Parathyroid adenoma (tissue), 2 donors: ENCODE data around the gene CAMTA1.

Experiments used
- H2AFZ ChIP-seq: fragments of 300-600 bp; sonication (generic); one replicate; pipeline ENCODE4 v1.7.0; 2017; ENCODE audit warnings: antibody characterized with exemption, mild to moderate bottlenecking
- H3K27ac ChIP-seq: fragments of 300-600 bp; sonication (generic); one replicate; pipeline ENCODE4 v1.7.0; 2017
- H3K27me3 ChIP-seq: fragments of 300-600 bp; sonication (generic); one replicate; pipeline ENCODE4 v1.7.0; 2017; ENCODE audit warnings: low read length; ENCODE audit not compliant: control insufficient read depth, insufficient read depth
- H3K36me3 ChIP-seq: fragments of 300-600 bp; sonication (generic); one replicate; pipeline ENCODE4 v1.7.0; 2017; ENCODE audit warnings: low read length; ENCODE audit not compliant: control insufficient read depth, insufficient read depth
- H3K4me1 ChIP-seq: fragments of 300-600 bp; sonication (generic); one replicate; pipeline ENCODE4 v1.7.0; 2017; ENCODE audit warnings: control low read depth
- H3K4me2 ChIP-seq: fragments of 300-600 bp; sonication (generic); one replicate; pipeline ENCODE4 v1.7.0; 2017; ENCODE audit warnings: low read length
- H3K4me3 ChIP-seq: fragments of 300-600 bp; sonication (generic); one replicate; pipeline ENCODE4 v1.7.0; 2017; ENCODE audit warnings: low read depth, low read length
- H3K79me2 ChIP-seq: fragments of 300-600 bp; sonication (generic); one replicate; pipeline ENCODE4 v1.7.0; 2017; ENCODE audit warnings: control low read depth
- H3K9ac ChIP-seq: fragments of 300-600 bp; sonication (generic); one replicate; pipeline ENCODE4 v1.7.0; 2017; ENCODE audit warnings: mild to moderate bottlenecking
- H3K9me3 ChIP-seq: fragments of 300-600 bp; sonication (generic); one replicate; pipeline ENCODE4 v1.7.0; 2017; ENCODE audit warnings: low read length; ENCODE audit not compliant: control insufficient read depth
- TF ChIP-seq, protein P1 (sequence below): fragments of 300-600 bp; sonication (generic); IDR thresholded peaks from one replicate; pipeline ENCODE4 v1.7.0; 2017; ENCODE audit warnings: antibody characterized with exemption, mild to moderate bottlenecking
- donor health status: primary hyperparathyroidism.

The CAMTA1 gene

DNA sequence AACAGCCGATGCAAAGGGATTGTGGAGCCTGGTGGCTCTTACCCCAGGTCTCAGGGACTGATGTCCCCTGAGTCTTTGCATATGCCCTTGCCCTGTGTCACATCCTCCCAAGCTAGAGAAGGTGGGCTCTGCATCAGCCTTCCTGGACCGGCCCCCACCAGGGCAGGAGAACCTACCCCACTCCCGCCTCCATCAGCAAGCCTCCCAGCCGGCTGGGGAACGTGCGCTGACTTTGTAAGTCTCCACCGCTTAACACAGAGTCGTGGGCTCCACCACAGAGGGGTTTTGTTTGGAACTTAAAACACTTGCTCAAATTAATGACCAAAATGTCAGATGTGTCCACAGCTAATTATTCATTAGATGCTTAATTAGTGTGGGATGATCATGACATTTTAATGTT is 730.6 kb downstream of the CAMTA1 start:
- Histone ChIP-seq H2AFZ (no peak overlapping the region), H3K9ac (no peak overlapping the region), H3K79me2 (no peaks in the 10 kb centered on the region), H3K27me3 (no peaks in the 10 kb centered on the region), H3K9me3 (no peaks in the 10 kb centered on the region), H3K27ac (no peak overlapping the region), H3K4me3 (no peak overlapping the region), H3K4me1 (no peaks in the 10 kb centered on the region), H3K36me3 (no peaks in the 10 kb centered on the region), H3K4me2 (no peak overlapping the region)
- TF ChIP-seq, protein P1, sequence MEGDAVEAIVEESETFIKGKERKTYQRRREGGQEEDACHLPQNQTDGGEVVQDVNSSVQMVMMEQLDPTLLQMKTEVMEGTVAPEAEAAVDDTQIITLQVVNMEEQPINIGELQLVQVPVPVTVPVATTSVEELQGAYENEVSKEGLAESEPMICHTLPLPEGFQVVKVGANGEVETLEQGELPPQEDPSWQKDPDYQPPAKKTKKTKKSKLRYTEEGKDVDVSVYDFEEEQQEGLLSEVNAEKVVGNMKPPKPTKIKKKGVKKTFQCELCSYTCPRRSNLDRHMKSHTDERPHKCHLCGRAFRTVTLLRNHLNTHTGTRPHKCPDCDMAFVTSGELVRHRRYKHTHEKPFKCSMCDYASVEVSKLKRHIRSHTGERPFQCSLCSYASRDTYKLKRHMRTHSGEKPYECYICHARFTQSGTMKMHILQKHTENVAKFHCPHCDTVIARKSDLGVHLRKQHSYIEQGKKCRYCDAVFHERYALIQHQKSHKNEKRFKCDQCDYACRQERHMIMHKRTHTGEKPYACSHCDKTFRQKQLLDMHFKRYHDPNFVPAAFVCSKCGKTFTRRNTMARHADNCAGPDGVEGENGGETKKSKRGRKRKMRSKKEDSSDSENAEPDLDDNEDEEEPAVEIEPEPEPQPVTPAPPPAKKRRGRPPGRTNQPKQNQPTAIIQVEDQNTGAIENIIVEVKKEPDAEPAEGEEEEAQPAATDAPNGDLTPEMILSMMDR, result no peak

DNA sequence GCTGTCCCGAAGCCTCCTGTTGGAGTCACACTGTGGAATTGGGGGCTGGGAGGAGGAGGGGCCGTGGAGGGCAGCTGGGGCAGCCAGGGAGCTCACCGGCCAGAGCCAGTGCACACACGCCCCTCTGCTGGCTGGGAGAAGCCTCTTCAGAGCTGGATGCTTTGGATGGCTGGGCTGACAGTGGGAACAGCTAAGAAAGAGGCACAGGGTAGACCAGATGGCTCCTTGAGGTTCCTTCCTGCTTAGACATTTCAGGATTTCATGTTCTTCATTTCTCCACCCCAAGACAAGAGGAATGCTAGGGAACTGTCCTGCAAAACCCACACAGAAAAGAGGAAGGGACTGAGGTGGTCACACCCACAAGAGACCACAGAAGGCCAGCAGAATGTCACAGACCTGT is 731.1 kb downstream of the CAMTA1 start:
- Histone ChIP-seq H3K36me3 (no peaks in the 10 kb centered on the region), H3K27ac (no peak overlapping the region), H3K4me1 (no peaks in the 10 kb centered on the region), H3K79me2 (no peaks in the 10 kb centered on the region), H3K9ac (no peak overlapping the region), H2AFZ (no peak overlapping the region), H3K27me3 (no peaks in the 10 kb centered on the region), H3K4me2 (no peak overlapping the region), H3K9me3 (no peaks in the 10 kb centered on the region), H3K4me3 (no peak overlapping the region)
- TF ChIP-seq, protein P1, result no peak

DNA sequence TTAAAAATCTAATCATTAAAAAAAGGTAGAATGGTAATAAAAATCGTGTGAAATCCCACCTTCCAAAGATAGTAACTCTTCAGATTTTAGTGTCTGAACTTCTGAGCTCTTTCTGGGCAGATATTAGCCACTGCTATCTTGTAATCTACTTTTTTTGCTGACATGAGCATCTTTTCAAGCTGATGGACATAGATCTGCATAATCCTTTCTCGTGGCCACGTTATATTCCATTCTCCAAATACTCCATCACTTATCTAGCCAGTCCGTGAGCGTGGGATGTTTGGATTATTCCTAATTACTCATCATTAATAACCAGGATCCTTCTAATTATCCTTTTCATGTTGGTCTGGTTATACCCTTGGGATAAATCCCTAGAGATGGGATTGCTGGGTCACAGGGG is 731.7 kb downstream of the CAMTA1 start:
- H2AFZ ChIP-seq, result no peak overlapping the region
- H3K4me2 ChIP-seq, result no peak overlapping the region
- no peaks in the 10 kb centered on the region for H3K36me3 ChIP-seq
- no peaks in the 10 kb centered on the region for H3K27me3 ChIP-seq
- H3K4me3 ChIP-seq, result no peak overlapping the region
- no peaks in the 10 kb centered on the region for H3K9me3 ChIP-seq
- H3K27ac ChIP-seq, result no peak overlapping the region
- TF ChIP-seq, protein P1, result no peak
- no peaks in the 10 kb centered on the region for H3K79me2 ChIP-seq
- H3K9ac ChIP-seq, result no peak overlapping the region
- H3K4me1 ChIP-seq, result no peaks in the 10 kb centered on the region

DNA sequence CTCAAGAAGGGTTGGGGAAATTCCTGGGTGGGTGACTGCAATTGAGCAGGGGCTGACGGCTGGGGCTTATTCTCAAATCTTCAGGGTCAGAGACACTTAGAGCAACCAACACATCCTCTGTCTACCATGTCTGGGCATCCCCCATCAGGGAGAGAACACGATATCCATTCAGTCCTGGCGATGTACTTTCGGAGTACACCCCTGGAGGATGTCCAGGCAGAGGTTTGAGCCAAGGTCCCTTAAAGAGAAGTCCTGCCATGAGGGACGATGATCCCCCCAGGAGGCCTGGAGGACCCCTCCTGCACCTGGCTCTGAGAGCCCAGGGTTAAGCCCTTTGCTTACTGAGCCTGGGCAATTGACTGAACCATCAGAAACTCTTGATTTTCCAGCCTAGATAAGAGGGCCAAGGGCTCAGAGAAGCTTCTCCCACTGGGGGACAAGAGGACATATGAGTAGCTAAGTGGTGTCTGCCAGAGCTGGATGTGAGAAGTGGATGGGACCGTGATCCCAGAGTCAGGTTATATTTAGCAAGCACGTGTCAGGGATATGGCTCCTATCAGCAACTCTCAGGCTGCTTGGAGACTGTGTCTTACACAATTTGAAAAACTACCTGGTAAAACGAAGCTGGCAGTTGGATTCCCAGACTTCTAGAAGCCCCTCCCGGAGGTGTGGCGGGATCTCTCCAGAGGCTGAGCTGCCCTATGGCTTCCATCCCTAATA is 732.5 kb downstream of the CAMTA1 start:
- H3K4me1 ChIP-seq, result no peaks in the 10 kb centered on the region
- TF ChIP-seq, protein P1, result no peak
- H3K27ac ChIP-seq, result no peak overlapping the region

DNA sequence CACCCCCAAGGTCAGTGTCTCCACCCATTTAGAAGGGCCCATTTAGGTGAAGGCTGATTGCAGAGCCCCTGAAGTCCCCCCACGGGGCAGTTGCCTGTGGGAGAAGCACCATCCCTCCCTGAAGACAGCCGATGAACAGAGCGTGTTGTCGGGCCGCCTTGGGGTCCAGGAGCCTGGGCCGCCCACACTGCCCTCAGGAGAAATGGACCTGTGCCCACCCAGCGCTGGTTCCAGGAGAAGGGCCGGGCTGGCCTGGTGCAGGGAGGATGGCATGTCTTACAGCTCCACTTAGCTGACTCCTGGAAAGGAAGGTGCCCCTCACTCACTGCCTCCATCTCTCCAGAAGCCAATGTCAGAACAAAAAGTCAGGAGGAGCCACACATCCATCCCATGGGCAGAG is 733.2 kb downstream of the CAMTA1 start:
- TF ChIP-seq, protein P1, result no peak
- no peak overlapping the region for H3K9ac ChIP-seq
- H3K4me1 ChIP-seq, result no peaks in the 10 kb centered on the region
- no peaks in the 10 kb centered on the region for H3K27me3 ChIP-seq
- no peaks in the 10 kb centered on the region for H3K36me3 ChIP-seq
- no peak overlapping the region for H2AFZ ChIP-seq
- no peaks in the 10 kb centered on the region for H3K79me2 ChIP-seq
- H3K4me2 ChIP-seq, result no peak overlapping the region
- no peak overlapping the region for H3K4me3 ChIP-seq
- no peak overlapping the region for H3K27ac ChIP-seq
- H3K9me3 ChIP-seq, result no peaks in the 10 kb centered on the region

More for the DNA sequence above, 732.5 kb downstream of the CAMTA1 start:
- H3K9ac ChIP-seq, result no peak overlapping the region
- no peaks in the 10 kb centered on the region for H3K36me3 ChIP-seq
- no peaks in the 10 kb centered on the region for H3K9me3 ChIP-seq
- no peak overlapping the region for H3K4me3 ChIP-seq
- no peaks in the 10 kb centered on the region for H3K79me2 ChIP-seq
- H2AFZ ChIP-seq, result no peak overlapping the region
- no peaks in the 10 kb centered on the region for H3K27me3 ChIP-seq
- no peak overlapping the region for H3K4me2 ChIP-seq
